OCI-LY7 (cell line): ENCODE results near the gene OLFM1. TPM values are rescaled to one million over a fixed set of nuclear protein-coding genes. Genes with fewer than 3 reads are reported as not detected.

Source experiments
- BruUV-seq: library from RNA; stranded (reverse); fragments of 400-500 nt; replicated peaks from 2 replicates; lab custom pipeline; 2021; lab: Mats Ljungman, UMichigan
- CTCF ChIA-PET: fragments of 300-600 bp; sonication (Branson Sonifier 250); formaldehyde crosslinking; loops from one replicate; lab custom pipeline; 2022; ENCODE audit warnings: antibody characterized with exemption; ENCODE audit not compliant: unreplicated experiment; lab: Charles Lee
- POLR2A ChIA-PET: fragments of 300-600 bp; sonication (Branson Sonifier 250); formaldehyde crosslinking; loops from one replicate; lab custom pipeline; 2022; ENCODE audit warnings: antibody characterized with exemption; lab: Charles Lee
- DNase-seq: peaks from one replicate; pipeline ENCODE4 v3.0.0-alpha.2; 2015; ENCODE audit warnings: low spot score
- H2AFZ ChIP-seq: fragments of 200-600 bp; sonication (generic), shearing (Covaris generic); 2 replicates; pipeline ENCODE4 v1.6.1; 2014; ENCODE audit warnings: mild to moderate bottlenecking, antibody characterized with exemption, low read length, moderate library complexity
- H3K27ac ChIP-seq: fragments of 200-600 bp; sonication (generic); 2 replicates; pipeline ENCODE4 v1.5.1; 2014; ENCODE audit warnings: mixed run types, low read depth, mild to moderate bottlenecking, moderate library complexity, low read length, inconsistent platforms; ENCODE audit not compliant: poor library complexity, severe bottlenecking
- H3K36me3 ChIP-seq: fragments of 200-600 bp; sonication (generic); 2 replicates; pipeline ENCODE4 v1.6.1; 2014; ENCODE audit warnings: mild to moderate bottlenecking, antibody characterized with exemption, low read length, moderate library complexity, mixed read lengths; ENCODE audit not compliant: insufficient read depth
- H3K4me1 ChIP-seq: fragments of 200-600 bp; sonication (generic); 2 replicates; pipeline ENCODE4 v1.5.1; 2014; ENCODE audit warnings: mild to moderate bottlenecking, low read length; ENCODE audit not compliant: insufficient read depth, poor library complexity, severe bottlenecking
- H3K4me2 ChIP-seq: fragments of 200-600 bp; sonication (generic); 2 replicates; pipeline ENCODE4 v1.6.1; 2014; ENCODE audit warnings: mild to moderate bottlenecking, low read length
- H3K4me3 ChIP-seq: fragments of 200-600 bp; sonication (generic); 2 replicates; pipeline ENCODE4 v1.5.1; 2014; ENCODE audit warnings: mild to moderate bottlenecking, low read depth, low read length; ENCODE audit not compliant: poor library complexity, severe bottlenecking
- H3K79me2 ChIP-seq: fragments of 200-600 bp; sonication (generic); 2 replicates; pipeline ENCODE4 v1.6.1; 2016; ENCODE audit warnings: low read depth, mild to moderate bottlenecking, low read length, moderate library complexity, mixed read lengths; ENCODE audit not compliant: insufficient read depth
- H3K9me2 ChIP-seq: fragments of 200-600 bp; sonication (generic); 2 replicates; pipeline ENCODE4 v1.6.1; 2016; ENCODE audit warnings: mild to moderate bottlenecking, low read length, mixed read lengths; ENCODE audit not compliant: insufficient read depth
- H3K9me3 ChIP-seq: fragments of 200-600 bp; sonication (generic); 2 replicates; pipeline ENCODE4 v1.6.1; 2014; ENCODE audit warnings: mild to moderate bottlenecking, mixed run types, low read length, mixed read lengths
- H4K20me1 ChIP-seq: fragments of 200-600 bp; sonication (generic); 2 replicates; pipeline ENCODE4 v1.6.1; 2014; ENCODE audit warnings: mild to moderate bottlenecking, antibody characterized with exemption, low read length, moderate library complexity, mixed read lengths; ENCODE audit not compliant: insufficient read depth
- EZH2phosphoT487 ChIP-seq: fragments of 200-600 bp; sonication (generic); IDR thresholded peaks from 2 replicates; pipeline ENCODE4 v1.6.1; 2018; ENCODE audit warnings: low read depth, borderline replicate concordance, mild to moderate bottlenecking, mixed run types, antibody characterized with exemption, low read length, moderate library complexity, mixed read lengths
- intact Hi-C: fragments of 100-400 bp; cut with micrococcal nuclease; formaldehyde crosslinking; loops from one replicate; pipeline ENCODE4 v1.10.0; 2022; ENCODE audit not compliant: unreplicated experiment
- total RNA-seq, 2 experiments: library from RNA; depleted of rRNA in 1 of 2; stranded (reverse); fragments of >200 nt in 1 of 2; shearing (Covaris generic) in 1 of 2; gene quantifications; 2 replicates each; pipeline ENCODE4 v1.2.3, GENCODE V29; 2014 to 2022
- TF ChIP-seq, protein P1 (sequence below): fragments of 200-600 bp; sonication (generic); conservative IDR thresholded peaks from 2 replicates; pipeline ENCODE4 v1.5.1; 2014; ENCODE audit warnings: mild to moderate bottlenecking, antibody characterized with exemption, low read length, moderate library complexity, mixed read lengths

OLFM1 gene
- total RNA-seq, 2 experiments from 2014 or later = not detected

DNA sequence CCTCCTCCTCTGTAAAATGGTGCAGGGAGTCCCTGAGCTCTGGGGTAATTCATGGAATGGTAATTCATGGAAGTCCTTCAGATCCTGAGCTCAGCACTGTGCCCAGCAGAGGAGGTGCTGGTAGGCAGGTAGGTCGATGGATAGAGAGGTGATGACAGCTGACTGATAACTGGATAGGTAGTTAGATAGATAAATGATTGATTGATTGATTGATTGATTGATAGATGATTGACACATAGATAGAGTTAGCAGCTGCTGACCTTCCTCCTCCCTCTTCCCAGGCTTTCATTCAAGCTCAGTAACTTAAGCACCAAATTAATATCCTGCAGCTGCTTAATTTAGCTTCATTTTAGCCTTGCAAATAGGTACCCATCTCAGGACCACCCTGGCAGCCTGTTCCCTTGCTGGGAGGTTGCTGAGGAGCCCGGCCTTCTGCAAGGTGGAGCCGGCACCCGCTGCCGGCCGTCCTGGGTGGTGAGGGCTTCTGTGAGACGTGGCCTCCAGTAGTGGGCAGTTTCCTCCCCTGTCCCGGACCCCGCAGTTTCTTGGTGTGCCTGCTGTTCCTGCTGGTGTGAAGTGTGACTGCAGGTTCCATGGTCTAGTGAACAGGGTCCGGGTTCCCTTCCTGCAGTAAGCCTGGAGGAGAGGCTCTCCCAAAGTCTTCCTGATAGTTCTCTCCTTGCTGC lies 13.4 kb downstream of the OLFM1 start:
- H2AFZ ChIP-seq = no peak overlapping the region
- H3K79me2 ChIP-seq = no peaks in the 10 kb centered on the region
- no peak overlapping the region for H3K27ac ChIP-seq
- CTCF ChIA-PET = no interaction called here
- H4K20me1 ChIP-seq = no peaks in the 10 kb centered on the region
- no peak overlapping the region for H3K4me3 ChIP-seq
- DNase-seq = no peak
- BruUV-seq = no TSS peak
- no peaks in the 10 kb centered on the region for H3K9me2 ChIP-seq
- POLR2A ChIA-PET = no interaction called here
- no peak overlapping the region for H3K4me2 ChIP-seq
- H3K9me3 ChIP-seq = no peaks in the 10 kb centered on the region
- H3K4me1 ChIP-seq = no peaks in the 10 kb centered on the region
- TF ChIP-seq, protein P1, sequence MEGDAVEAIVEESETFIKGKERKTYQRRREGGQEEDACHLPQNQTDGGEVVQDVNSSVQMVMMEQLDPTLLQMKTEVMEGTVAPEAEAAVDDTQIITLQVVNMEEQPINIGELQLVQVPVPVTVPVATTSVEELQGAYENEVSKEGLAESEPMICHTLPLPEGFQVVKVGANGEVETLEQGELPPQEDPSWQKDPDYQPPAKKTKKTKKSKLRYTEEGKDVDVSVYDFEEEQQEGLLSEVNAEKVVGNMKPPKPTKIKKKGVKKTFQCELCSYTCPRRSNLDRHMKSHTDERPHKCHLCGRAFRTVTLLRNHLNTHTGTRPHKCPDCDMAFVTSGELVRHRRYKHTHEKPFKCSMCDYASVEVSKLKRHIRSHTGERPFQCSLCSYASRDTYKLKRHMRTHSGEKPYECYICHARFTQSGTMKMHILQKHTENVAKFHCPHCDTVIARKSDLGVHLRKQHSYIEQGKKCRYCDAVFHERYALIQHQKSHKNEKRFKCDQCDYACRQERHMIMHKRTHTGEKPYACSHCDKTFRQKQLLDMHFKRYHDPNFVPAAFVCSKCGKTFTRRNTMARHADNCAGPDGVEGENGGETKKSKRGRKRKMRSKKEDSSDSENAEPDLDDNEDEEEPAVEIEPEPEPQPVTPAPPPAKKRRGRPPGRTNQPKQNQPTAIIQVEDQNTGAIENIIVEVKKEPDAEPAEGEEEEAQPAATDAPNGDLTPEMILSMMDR = no peak
- H3K36me3 ChIP-seq = no peaks in the 10 kb centered on the region
- intact Hi-C loops = no loop called here

DNA sequence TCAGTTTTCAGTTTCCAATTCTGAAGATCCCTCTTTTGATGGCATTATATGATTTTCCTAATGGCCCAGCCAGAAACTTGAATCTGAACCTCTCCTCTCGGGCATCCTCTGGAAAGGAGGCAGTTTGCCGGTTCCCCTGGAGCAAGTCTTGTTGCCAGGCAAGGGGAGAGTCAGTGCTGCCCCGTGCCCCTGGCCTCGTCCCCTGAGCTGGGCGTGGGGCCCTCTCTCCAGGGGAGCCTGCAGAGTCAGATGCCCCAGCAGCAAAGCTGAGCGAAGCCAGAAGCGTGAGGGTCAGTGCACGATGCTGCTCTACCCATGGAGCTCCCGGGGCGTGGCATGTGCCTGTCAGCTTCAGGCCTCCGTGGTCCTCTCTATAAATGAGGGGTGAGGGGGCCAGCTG lies 14.0 kb downstream of the OLFM1 start:
- ChIA-PET CTCF (no interaction called here), POLR2A (interaction anchor here (0.6 kb wide), 1 partner anchor 923 kb away, joined by 3 read pairs; no protein-coding TSS in a partner anchor)
- H3K27ac ChIP-seq = no peak overlapping the region
- H3K4me2 ChIP-seq = no peak overlapping the region
- BruUV-seq = no TSS peak
- H4K20me1 ChIP-seq = no peaks in the 10 kb centered on the region
- no peaks in the 10 kb centered on the region for H3K9me3 ChIP-seq
- H2AFZ ChIP-seq = no peak overlapping the region
- DNase-seq = no peak
- no peaks in the 10 kb centered on the region for H3K36me3 ChIP-seq
- intact Hi-C loops = no loop called here
- H3K4me3 ChIP-seq = no peak overlapping the region
- H3K4me1 ChIP-seq = no peaks in the 10 kb centered on the region
- no peaks in the 10 kb centered on the region for H3K79me2 ChIP-seq
- TF ChIP-seq, protein P1 = no peak
- no peak for TF ChIP-seq EZH2phosphoT487
- no peaks in the 10 kb centered on the region for H3K9me2 ChIP-seq

DNA sequence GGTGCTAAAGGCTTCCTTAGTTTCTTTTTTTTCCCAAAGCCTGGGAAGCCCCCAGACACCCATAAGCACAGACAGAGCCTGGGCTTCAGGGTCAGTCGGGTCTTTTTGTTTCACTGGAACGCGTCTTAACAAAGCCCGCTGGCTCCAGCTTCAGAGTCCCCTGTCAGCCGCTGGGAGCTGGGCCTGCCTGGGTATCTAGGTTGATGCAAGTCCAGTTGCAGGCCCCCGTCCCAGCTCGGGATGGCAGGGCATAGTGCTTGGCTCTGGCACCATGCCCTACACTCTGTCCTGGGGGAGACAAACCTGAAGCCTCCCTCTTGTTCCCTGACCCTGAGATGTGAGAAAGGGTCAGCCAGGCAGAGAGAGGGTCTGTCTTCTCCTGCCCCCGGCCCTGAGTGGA lies 14.5 kb downstream of the OLFM1 start:
- no peak for TF ChIP-seq EZH2phosphoT487
- TF ChIP-seq, protein P1 = no peak
- Histone ChIP-seq H3K9me3 (no peaks in the 10 kb centered on the region), H3K4me2 (no peak overlapping the region), H3K4me3 (no peak overlapping the region), H2AFZ (no peak overlapping the region), H4K20me1 (no peaks in the 10 kb centered on the region), H3K36me3 (no peaks in the 10 kb centered on the region), H3K4me1 (no peaks in the 10 kb centered on the region), H3K79me2 (no peaks in the 10 kb centered on the region), H3K9me2 (no peaks in the 10 kb centered on the region), H3K27ac (no peak overlapping the region)
- no TSS peak for BruUV-seq
- CTCF ChIA-PET = no interaction called here
- POLR2A ChIA-PET = interaction anchor here (0.6 kb wide), 1 partner anchor 922 kb away, joined by 3 read pairs; no protein-coding TSS in a partner anchor
- no peak for DNase-seq
- intact Hi-C loops = no loop called here
